Osteoblast (primary cell): ENCODE measurements around the gene RAB24. TPM values are rescaled to one million over a fixed set of nuclear protein-coding genes. Genes with fewer than 3 reads are reported as not detected.

Experiments
- DNase-seq: peaks from one replicate; pipeline ENCODE4 v3.0.0; 2011; ENCODE audit warnings: low spot score, mixed read lengths; ENCODE audit not compliant: insufficient read length; ENCODE audit errors: missing footprints
- H2AFZ ChIP-seq: 2 replicates; pipeline ENCODE4 v1.6.0; 2011; ENCODE audit warnings: mild to moderate bottlenecking, low read length
- H3K27ac ChIP-seq: 2 replicates; pipeline ENCODE4 v1.5.1; 2011; ENCODE audit warnings: mild to moderate bottlenecking, low read depth, low read length, moderate library complexity
- H3K27me3 ChIP-seq: 2 replicates; pipeline ENCODE4 v1.6.0; 2012; ENCODE audit warnings: mild to moderate bottlenecking, control low read depth, inconsistent platforms, low read length, moderate library complexity; ENCODE audit not compliant: insufficient read depth
- H3K36me3 ChIP-seq: 2 replicates; pipeline ENCODE4 v1.5.1; 2011; ENCODE audit warnings: mild to moderate bottlenecking, low read length, control low read depth, moderate library complexity; ENCODE audit not compliant: insufficient read depth
- H3K4me1 ChIP-seq: 2 replicates; pipeline ENCODE4 v1.5.1; 2011; ENCODE audit warnings: mild to moderate bottlenecking, low read length, control low read depth, moderate library complexity; ENCODE audit not compliant: insufficient read depth
- H3K4me2 ChIP-seq: 2 replicates; pipeline ENCODE4 v1.6.0; 2011; ENCODE audit warnings: mild to moderate bottlenecking, low read length; ENCODE audit not compliant: insufficient read depth
- H3K4me3 ChIP-seq: fragments of 200-600 bp; sonication (generic); 3 replicates; pipeline ENCODE4 v1.5.1; 2012; ENCODE audit warnings: mild to moderate bottlenecking, low read length, inconsistent platforms; ENCODE audit not compliant: insufficient read depth
- H3K79me2 ChIP-seq: 2 replicates; pipeline ENCODE4 v1.6.0; 2012; ENCODE audit warnings: mild to moderate bottlenecking, low read length, control low read depth, inconsistent platforms; ENCODE audit not compliant: insufficient read depth
- H3K9me3 ChIP-seq: 2 replicates; pipeline ENCODE4 v1.5.1; 2011; ENCODE audit warnings: low read depth, low read length, control low read depth
- H4K20me1 ChIP-seq: 2 replicates; pipeline ENCODE4 v1.6.0; 2012; ENCODE audit warnings: mild to moderate bottlenecking, low read length, control low read depth; ENCODE audit not compliant: insufficient read depth
- total RNA-seq: library from RNA; depleted of rRNA; stranded (reverse); fragments of >200 nt; gene quantifications from 2 replicates; pipeline ENCODE4 v1.2.3, GENCODE V29; 2012
- TF ChIP-seq, protein P1 (sequence below): IDR thresholded peaks from 2 replicates; pipeline ENCODE4 v1.5.1; 2011; ENCODE audit warnings: mild to moderate bottlenecking, low read depth, low read length, moderate library complexity; ENCODE audit errors: extremely low read depth

RAB24 gene
- total RNA-seq, 1 donor, result 22.8 TPM

DNA sequence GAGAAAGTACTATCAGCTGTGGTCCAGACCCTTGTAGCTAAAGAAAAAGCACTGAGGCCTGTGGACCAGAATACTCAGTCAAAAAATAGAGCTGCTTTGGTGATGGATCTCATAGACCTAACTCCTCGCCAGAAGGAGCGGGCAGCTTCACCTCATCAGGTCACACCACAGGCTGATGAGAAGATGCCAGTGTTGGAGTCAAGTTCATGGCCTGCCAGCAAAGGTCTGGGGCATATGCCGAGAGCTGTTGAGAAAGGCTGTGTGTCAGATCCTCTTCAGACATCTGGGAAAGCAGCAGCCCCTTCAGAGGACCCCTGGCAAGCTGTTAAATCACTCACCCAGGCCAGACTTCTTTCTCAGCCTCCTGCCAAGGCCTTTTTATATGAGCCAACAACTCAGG is 8.9 kb downstream of the RAB24 start:
- no peaks in the 10 kb centered on the region for H3K4me1 ChIP-seq
- H3K36me3 ChIP-seq, result peaks cover 73% of the 10 kb centered on the region
- DNase-seq, result no peak
- no peak overlapping the region for H3K4me3 ChIP-seq
- H3K4me2 ChIP-seq, result no peak overlapping the region
- H3K79me2 ChIP-seq, result peaks cover 3% of the 10 kb centered on the region
- no peaks in the 10 kb centered on the region for H3K27me3 ChIP-seq
- no peak overlapping the region for H2AFZ ChIP-seq
- H3K9me3 ChIP-seq, result no peaks in the 10 kb centered on the region
- TF ChIP-seq, protein P1, sequence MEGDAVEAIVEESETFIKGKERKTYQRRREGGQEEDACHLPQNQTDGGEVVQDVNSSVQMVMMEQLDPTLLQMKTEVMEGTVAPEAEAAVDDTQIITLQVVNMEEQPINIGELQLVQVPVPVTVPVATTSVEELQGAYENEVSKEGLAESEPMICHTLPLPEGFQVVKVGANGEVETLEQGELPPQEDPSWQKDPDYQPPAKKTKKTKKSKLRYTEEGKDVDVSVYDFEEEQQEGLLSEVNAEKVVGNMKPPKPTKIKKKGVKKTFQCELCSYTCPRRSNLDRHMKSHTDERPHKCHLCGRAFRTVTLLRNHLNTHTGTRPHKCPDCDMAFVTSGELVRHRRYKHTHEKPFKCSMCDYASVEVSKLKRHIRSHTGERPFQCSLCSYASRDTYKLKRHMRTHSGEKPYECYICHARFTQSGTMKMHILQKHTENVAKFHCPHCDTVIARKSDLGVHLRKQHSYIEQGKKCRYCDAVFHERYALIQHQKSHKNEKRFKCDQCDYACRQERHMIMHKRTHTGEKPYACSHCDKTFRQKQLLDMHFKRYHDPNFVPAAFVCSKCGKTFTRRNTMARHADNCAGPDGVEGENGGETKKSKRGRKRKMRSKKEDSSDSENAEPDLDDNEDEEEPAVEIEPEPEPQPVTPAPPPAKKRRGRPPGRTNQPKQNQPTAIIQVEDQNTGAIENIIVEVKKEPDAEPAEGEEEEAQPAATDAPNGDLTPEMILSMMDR, result no peak
- no peak overlapping the region for H3K27ac ChIP-seq
- H4K20me1 ChIP-seq, result peaks cover 2% of the 10 kb centered on the region

DNA sequence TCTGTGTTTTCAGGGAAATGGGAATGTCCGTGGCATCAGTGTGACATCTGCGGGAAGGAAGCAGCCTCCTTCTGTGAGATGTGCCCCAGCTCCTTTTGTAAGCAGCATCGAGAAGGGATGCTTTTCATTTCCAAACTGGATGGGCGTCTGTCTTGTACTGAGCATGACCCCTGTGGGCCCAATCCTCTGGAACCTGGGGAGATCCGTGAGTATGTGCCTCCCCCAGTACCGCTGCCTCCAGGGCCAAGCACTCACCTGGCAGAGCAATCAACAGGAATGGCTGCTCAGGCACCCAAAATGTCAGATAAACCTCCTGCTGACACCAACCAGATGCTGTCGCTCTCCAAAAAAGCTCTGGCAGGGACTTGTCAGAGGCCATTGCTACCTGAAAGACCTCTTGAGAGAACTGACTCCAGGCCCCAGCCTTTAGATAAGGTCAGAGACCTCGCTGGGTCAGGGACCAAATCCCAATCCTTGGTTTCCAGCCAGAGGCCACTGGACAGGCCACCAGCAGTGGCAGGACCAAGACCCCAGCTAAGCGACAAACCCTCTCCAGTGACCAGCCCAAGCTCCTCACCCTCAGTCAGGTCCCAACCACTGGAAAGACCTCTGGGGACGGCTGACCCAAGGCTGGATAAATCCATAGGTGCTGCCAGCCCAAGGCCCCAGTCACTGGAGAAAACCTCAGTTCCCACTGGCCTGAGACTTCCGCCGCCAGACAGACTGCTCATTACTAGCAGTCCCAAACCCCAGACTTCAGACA is 9.5 kb downstream of the RAB24 start:
- Histone ChIP-seq H3K27me3 (no peaks in the 10 kb centered on the region), H3K36me3 (peaks cover 78% of the 10 kb centered on the region), H3K4me2 (no peak overlapping the region), H3K9me3 (no peaks in the 10 kb centered on the region), H4K20me1 (peaks cover 2% of the 10 kb centered on the region), H3K4me3 (no peak overlapping the region), H3K79me2 (no peaks in the 10 kb centered on the region), H3K27ac (no peak overlapping the region), H2AFZ (no peak overlapping the region), H3K4me1 (no peaks in the 10 kb centered on the region)
- TF ChIP-seq, protein P1, result no peak
- DNase-seq, result no peak

DNA sequence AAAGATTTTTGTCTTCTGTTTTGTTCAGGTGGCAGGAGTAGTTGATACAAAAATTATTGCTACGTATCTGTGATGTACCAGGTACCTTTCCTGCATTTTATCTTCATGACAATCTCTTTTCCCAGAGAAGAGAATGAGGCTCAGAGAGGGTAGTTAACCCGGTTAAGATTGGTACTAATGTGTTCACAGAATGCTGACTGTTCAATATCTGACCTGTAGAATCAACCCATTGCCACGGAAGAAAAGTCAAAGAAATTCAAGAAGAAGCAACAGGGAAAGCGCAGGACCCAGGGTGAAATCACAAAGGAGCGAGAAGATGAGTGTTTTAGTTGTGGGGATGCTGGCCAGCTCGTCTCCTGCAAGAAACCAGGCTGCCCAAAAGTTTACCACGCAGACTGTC is 11.8 kb downstream of the RAB24 start:
- TF ChIP-seq, protein P1, result no peak
- Histone ChIP-seq H3K27me3 (no peaks in the 10 kb centered on the region), H2AFZ (no peak overlapping the region), H3K27ac (no peak overlapping the region), H3K4me1 (no peaks in the 10 kb centered on the region), H3K4me3 (no peak overlapping the region), H3K36me3 (peaks cover 77% of the 10 kb centered on the region), H3K79me2 (no peaks in the 10 kb centered on the region), H3K4me2 (no peak overlapping the region), H4K20me1 (peaks cover 2% of the 10 kb centered on the region), H3K9me3 (no peaks in the 10 kb centered on the region)
- no peak for DNase-seq

DNA sequence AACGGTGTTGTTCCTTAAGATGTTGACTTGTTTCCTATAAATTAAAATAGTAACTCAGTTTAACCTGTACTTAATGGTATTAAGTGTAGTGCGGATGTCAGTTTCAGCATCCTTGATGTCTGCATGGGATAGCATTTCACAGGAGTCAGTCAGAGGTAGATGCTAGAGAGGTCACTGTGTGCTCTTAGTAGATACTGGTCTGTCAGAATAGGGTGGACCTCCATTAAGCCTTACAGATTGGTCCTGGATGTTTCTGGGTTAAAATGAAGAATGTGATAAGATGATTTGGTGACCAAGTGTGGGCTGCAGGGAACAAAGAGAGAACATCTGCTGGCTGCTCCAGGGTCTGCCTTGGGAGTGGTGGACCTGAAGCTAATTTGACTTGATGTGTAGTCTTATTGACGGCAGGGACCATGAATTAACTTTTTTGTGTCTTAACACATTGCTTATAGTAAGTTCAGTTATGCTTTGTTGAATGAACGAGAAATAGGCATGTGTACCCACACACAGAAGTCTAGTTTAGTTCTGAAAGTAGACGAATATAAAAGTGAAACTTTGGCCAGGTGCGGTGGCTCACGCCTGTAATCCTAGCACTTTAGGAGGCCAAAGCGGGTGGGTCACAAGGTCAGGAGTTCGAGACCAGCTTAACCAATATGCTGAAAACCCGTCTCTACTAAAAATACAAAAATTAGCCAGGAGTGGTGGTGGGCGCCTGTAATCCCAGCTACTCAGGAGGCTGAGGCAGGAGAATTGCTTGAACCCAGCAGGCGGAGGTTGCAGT is 12.5 kb downstream of the RAB24 start:
- peaks cover 78% of the 10 kb centered on the region for H3K36me3 ChIP-seq
- H3K4me3 ChIP-seq, result no peak overlapping the region
- no peak for DNase-seq
- no peak overlapping the region for H3K4me2 ChIP-seq
- no peak overlapping the region for H3K27ac ChIP-seq
- H4K20me1 ChIP-seq, result peaks cover 2% of the 10 kb centered on the region
- H2AFZ ChIP-seq, result no peak overlapping the region
- H3K9me3 ChIP-seq, result no peaks in the 10 kb centered on the region
- TF ChIP-seq, protein P1, result no peak
- no peaks in the 10 kb centered on the region for H3K4me1 ChIP-seq
- H3K79me2 ChIP-seq, result no peaks in the 10 kb centered on the region
- H3K27me3 ChIP-seq, result no peaks in the 10 kb centered on the region
